ENCODE results near the gene SRGAP3.

SRGAP3 gene

GRCh38 chr3:9113040-9113439, 136.4 kb downstream of the SRGAP3 start:
- DNase-seq (ENCODE audit: low read depth in 2 of 2): no peak

GRCh38 chr3:9111866-9112265, 137.6 kb downstream of the SRGAP3 start:
- DNase-seq (ENCODE audit: low read depth in 2 of 2): no peak

- no peak for DNase-seq (ENCODE audit: low read depth in 2 of 2)
Observed at GRCh38 chr3:9111417-9111816, 138.0 kb downstream of the SRGAP3 start.

GRCh38 chr3:9110802-9111201, 138.6 kb downstream of the SRGAP3 start:
- DNase-seq (ENCODE audit: low read depth in 2 of 2): no peak

GRCh38 chr3:9110316-9110715, 139.1 kb downstream of the SRGAP3 start:
- no peak for DNase-seq (ENCODE audit: low read depth in 2 of 2)

- DNase-seq (ENCODE audit: low read depth in 2 of 2): no peak
Observed at GRCh38 chr3:9109568-9109914, 139.9 kb downstream of the SRGAP3 start.

- DNase-seq (ENCODE audit: low read depth in 2 of 2): no peak
Observed at GRCh38 chr3:9108876-9109567, 140.4 kb downstream of the SRGAP3 start.

GRCh38 chr3:9107738-9108137, 141.7 kb downstream of the SRGAP3 start:
- no peak for DNase-seq (ENCODE audit: low read depth in 2 of 2)

GRCh38 chr3:9105421-9105820, 144.0 kb downstream of the SRGAP3 start:
- no peak for DNase-seq (ENCODE audit: low read depth in 2 of 2)

- no peak for DNase-seq (ENCODE audit: low read depth in 2 of 2)
Observed at GRCh38 chr3:9104121-9104520, 145.3 kb downstream of the SRGAP3 start.

- DNase-seq (ENCODE audit: low read depth in 2 of 2): no peak
Observed at GRCh38 chr3:9102240-9102981, 147.0 kb downstream of the SRGAP3 start.

- no peak for DNase-seq (ENCODE audit: low read depth in 2 of 2)
Observed at GRCh38 chr3:9101286-9101685, 148.2 kb downstream of the SRGAP3 start.

GRCh38 chr3:9100513-9100894, 148.9 kb downstream of the SRGAP3 start:
- no peak for DNase-seq (ENCODE audit: low read depth in 2 of 2)

GRCh38 chr3:9099702-9100512, 149.5 kb downstream of the SRGAP3 start:
- no peak for DNase-seq (ENCODE audit: low read depth in 2 of 2)

- DNase-seq (ENCODE audit: low read depth in 2 of 2): no peak
Observed at GRCh38 chr3:9098716-9099675, 150.4 kb downstream of the SRGAP3 start.

- DNase-seq (ENCODE audit: low read depth in 2 of 2): no peak
Observed at GRCh38 chr3:9097495-9097894, 152.0 kb downstream of the SRGAP3 start.

- DNase-seq (ENCODE audit: low read depth in 2 of 2): no peak
Observed at GRCh38 chr3:9091486-9092235, 157.8 kb downstream of the SRGAP3 start.

- DNase-seq (ENCODE audit: low read depth in 2 of 2): no peak
Observed at GRCh38 chr3:9088441-9089353, 160.7 kb downstream of the SRGAP3 start.

GRCh38 chr3:9087831-9088413, 161.5 kb downstream of the SRGAP3 start:
- DNase-seq (ENCODE audit: low read depth in 2 of 2): no peak

Measured in stimulated activated CD8-positive, alpha-beta memory T cell treated with anti-CD3 and anti-CD28 coated beads, Interleukin-15, amount 100 ng/mL, for 4 hours (primary cell).